Measurements from ENCODE around the gene ZNF827.
A peak's percentile ranks its signal among the peaks of the same experiment; 100 is the strongest.

The ZNF827 gene

DNA sequence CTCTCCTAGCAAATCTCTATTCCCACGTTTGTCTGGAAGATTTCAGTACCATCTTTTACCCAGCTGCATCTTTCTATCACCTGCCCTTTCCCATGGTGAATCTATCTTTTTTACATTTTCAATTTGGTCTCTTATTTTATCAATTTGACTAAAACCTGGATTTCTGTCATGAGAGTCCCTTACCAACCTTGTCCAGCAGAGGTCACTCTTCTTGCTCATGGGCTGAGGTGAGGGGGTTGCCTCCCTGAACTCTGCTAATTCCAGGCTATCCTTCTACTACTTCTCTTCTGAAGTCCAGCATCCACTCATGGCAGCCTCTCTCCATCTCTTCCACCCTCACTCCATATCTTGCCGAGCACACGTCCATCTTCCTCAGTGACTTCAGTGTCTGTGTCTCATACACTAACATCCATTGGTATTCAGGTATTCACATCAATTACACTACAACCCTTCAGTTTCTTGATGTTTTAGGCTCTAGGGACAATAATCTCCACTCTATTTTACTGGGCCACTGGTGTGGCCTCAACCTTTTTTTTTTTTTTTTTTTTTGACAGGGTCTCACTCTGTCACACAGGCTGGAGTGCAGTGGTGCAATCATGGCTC is 17.8 kb upstream of the ZNF827 start:
- peak; percentile 60 for DNase-seq (ENCODE audit: low spot score)
- TF ChIP-seq, protein P1, sequence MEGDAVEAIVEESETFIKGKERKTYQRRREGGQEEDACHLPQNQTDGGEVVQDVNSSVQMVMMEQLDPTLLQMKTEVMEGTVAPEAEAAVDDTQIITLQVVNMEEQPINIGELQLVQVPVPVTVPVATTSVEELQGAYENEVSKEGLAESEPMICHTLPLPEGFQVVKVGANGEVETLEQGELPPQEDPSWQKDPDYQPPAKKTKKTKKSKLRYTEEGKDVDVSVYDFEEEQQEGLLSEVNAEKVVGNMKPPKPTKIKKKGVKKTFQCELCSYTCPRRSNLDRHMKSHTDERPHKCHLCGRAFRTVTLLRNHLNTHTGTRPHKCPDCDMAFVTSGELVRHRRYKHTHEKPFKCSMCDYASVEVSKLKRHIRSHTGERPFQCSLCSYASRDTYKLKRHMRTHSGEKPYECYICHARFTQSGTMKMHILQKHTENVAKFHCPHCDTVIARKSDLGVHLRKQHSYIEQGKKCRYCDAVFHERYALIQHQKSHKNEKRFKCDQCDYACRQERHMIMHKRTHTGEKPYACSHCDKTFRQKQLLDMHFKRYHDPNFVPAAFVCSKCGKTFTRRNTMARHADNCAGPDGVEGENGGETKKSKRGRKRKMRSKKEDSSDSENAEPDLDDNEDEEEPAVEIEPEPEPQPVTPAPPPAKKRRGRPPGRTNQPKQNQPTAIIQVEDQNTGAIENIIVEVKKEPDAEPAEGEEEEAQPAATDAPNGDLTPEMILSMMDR (IDR thresholded peaks at IDR 0.05; ENCODE audit: extremely low read depth, missing control alignments), result peak; percentile 35

DNA sequence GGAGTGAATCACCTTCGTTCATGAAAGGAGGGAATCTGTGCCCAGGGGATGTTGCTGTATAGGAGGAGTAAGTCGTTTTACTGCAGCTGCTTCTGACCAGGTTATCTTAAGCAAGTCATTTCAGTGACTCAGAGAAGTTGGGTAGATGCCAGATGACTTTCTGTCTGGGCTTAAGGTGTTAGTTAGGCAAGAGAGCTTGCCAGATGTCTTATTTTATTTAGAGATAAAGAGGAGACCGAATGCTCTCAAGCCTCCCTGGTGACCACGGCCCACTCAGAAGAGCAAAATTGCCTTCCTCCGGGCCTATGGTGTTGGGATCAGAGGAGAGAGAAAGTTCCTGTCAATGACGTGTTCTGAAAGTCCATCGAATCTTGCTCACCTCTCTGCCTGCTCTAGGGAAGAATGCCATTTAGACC is 16.3 kb upstream of the ZNF827 start:
- no peak for DNase-seq (ENCODE audit: low spot score)
- TF ChIP-seq, protein P1 (IDR thresholded peaks at IDR 0.05; ENCODE audit: extremely low read depth, missing control alignments), result no peak

DNA sequence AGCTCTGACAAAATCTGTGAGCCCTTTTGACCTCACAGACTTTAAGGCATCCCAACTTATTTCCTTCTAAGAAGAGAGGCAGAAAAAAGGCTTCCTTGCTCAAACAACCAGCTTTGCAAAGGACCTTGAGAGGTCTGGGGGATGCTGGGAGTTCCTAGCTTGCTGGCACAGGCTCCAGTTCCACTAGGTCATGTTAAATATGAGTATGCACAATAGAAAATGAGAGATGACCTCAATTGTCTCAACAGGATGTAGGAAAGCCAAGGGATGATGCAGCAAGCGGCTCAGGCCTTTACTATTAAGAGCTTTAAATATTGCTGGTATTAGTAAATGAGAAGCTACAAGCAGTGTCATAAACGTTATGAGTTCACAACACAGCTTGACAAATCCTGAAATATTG is 13.3 kb upstream of the ZNF827 start:
- TF ChIP-seq, protein P1 (IDR thresholded peaks at IDR 0.05; ENCODE audit: extremely low read depth, missing control alignments), result no peak

DNA sequence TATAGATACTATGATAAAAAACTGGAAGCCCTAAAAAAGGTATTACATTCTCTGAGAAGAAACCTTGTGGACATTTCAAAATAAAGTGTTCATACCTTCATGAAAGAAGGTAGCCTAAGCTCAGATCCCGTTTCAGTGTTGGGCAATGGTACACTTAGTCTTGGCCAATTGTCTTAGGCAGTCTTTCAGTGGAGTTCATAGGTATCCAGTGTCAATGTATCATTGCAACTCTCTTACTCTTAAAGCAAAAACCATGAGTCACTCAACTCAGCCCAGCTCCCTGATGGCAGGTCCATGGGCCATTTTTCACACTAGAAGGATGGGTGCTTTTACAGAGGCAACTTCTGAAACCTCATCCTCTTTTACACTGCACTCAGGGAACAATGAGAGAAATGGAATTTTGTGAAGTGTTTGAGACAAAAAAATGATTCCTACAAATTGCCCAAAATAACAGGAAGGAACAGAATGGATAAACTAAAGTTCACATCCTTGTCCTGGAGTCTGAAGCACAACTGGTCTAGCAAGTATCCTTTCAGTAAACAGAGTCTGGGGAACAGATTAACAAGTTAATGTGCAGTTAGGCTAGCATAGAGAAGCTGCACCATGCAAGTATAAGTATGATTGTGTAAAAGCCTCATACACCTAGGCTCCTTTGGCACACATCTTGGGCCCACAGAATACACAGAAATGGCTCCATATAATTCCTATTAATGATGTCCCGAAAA is 7.0 kb upstream of the ZNF827 start:
- DNase-seq (ENCODE audit: low spot score), result no peak
- TF ChIP-seq, protein P1 (IDR thresholded peaks at IDR 0.05; ENCODE audit: extremely low read depth, missing control alignments), result no peak

More for the DNA sequence above, 13.3 kb upstream of the ZNF827 start:
- no peak for DNase-seq (ENCODE audit: low spot score)

DNA sequence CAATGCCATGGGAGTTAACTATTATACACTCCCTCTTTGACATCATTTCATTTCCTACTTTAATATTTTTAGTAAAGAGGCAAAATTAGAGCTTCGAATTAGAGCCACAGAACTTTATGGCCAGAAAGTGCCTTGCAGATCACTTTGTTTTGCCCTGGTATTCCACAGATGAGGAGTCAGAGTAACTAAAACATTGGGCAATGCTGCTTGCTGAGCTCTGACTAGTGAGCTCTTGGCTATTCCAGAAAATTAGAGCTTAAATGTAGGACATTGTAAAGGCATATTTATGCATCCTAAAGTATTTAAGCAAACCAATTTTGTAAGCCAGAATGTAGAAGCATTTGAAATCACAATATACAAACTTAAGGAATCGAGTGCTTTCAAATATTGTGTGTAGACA is 6.3 kb upstream of the ZNF827 start:
- no peak for DNase-seq (ENCODE audit: low spot score)
- TF ChIP-seq, protein P1 (IDR thresholded peaks at IDR 0.05; ENCODE audit: extremely low read depth, missing control alignments), result no peak

DNA sequence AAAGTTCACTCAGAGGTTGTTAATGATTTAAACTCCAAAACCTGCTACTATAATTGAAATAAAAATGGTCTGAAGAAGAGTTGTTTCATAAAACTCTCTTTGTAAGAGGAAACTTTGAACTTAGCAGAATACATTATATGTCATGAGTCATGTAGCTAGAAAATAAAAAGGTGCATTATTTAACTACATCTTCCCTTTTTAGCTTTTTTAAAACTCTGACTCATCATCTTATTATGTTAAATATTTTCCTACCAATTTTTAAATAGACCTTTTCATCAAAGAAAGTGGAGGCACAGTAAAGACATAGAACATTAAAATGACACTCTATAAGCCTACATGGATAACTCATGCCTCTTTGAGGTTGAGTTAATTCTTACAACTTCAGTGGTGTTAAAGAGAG is 1.2 kb upstream of the ZNF827 start:
- no peak for DNase-seq (ENCODE audit: low spot score)
- TF ChIP-seq, protein P1 (IDR thresholded peaks at IDR 0.05; ENCODE audit: extremely low read depth, missing control alignments), result no peak

DNA sequence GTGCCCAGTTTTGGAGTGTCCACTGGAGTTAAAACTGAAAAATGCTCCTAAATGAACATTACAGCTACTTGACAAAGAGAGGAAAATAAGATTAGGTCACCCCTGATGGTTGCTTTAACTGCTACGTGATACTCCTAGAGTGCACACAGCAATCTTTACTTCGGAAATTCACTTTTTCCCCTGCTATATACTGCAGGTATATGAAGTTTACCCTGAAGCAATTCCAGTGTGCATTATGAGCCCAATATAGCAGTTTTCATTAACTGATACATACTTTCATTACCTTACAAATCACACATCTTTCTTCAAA is 773 bp upstream of the ZNF827 start:
- no peak for DNase-seq (ENCODE audit: low spot score)
- TF ChIP-seq, protein P1 (IDR thresholded peaks at IDR 0.05; ENCODE audit: extremely low read depth, missing control alignments), result no peak
